IMR-90 (cell line): ENCODE results near the gene KLK14. TPM values are rescaled to one million over a fixed set of nuclear protein-coding genes. Genes with fewer than 3 reads are reported as not detected.

Experiments
- ATAC-seq: fragments of 200-7000 bp; cut with Tn5 transposase; 2 replicates; pipeline ENCODE4 v1.9.1; 2020; ENCODE audit warnings: low read depth, mild to moderate bottlenecking, moderate library complexity
- BruUV-seq: library from RNA; stranded (reverse); fragments of 400-500 nt; replicated peaks from 2 replicates; lab custom pipeline; 2021; lab: Mats Ljungman, UMichigan
- CTCF ChIA-PET: fragments of 300-600 bp; formaldehyde crosslinking; extraction: SDS; loops from one replicate; lab custom pipeline; 2021; ENCODE audit warnings: antibody characterized with exemption; lab: Yijun Ruan, JAX
- POLR2A ChIA-PET: fragments of 300-600 bp; sonication (Branson Sonifier 250); formaldehyde crosslinking; loops from one replicate; lab custom pipeline; 2022; ENCODE audit warnings: antibody characterized with exemption; ENCODE audit not compliant: unreplicated experiment; lab: Charles Lee
- DNase-seq: peaks from one replicate; pipeline ENCODE4 v3.0.0; 2013
- H2AFZ ChIP-seq: replicated peaks from 2 replicates; pipeline ENCODE3; 2013; ENCODE audit warnings: low read length, mild to moderate bottlenecking; ENCODE audit not compliant: poor library complexity
- H2AK5ac ChIP-seq: 2 replicates; pipeline ENCODE4 v1.6.1; 2013; ENCODE audit warnings: low read depth, low read length, inconsistent platforms
- H2AK9ac ChIP-seq: replicated peaks from 2 replicates; pipeline ENCODE3; 2013; ENCODE audit warnings: mild to moderate bottlenecking, low read depth, low read length, moderate library complexity; ENCODE audit not compliant: poor library complexity
- H2BK120ac ChIP-seq: 2 replicates; pipeline ENCODE4 v1.6.1; 2013; ENCODE audit warnings: low read depth, low read length, inconsistent platforms
- H2BK15ac ChIP-seq: 3 replicates; pipeline ENCODE4 v1.6.1; 2013; ENCODE audit warnings: low read depth, low read length, inconsistent platforms
- H2BK20ac ChIP-seq: 2 replicates; pipeline ENCODE4 v1.6.1; 2013; ENCODE audit warnings: low read depth, mild to moderate bottlenecking, inconsistent platforms, low read length, moderate library complexity
- H2BK5ac ChIP-seq: 2 replicates; pipeline ENCODE4 v1.6.1; 2013; ENCODE audit warnings: mild to moderate bottlenecking, low read depth, low read length, inconsistent platforms; ENCODE audit not compliant: poor library complexity, severe bottlenecking
- H3K14ac ChIP-seq: replicated peaks from 2 replicates; pipeline ENCODE4 v1.6.1; 2013; ENCODE audit warnings: low read depth, low read length, inconsistent platforms
- H3K18ac ChIP-seq: 2 replicates; pipeline ENCODE4 v1.6.1; 2013; ENCODE audit warnings: low read depth, low read length, control low read depth
- H3K23ac ChIP-seq: 2 replicates; pipeline ENCODE4 v1.6.1; 2013; ENCODE audit warnings: low read depth, low read length, inconsistent platforms
- H3K27ac ChIP-seq: 2 replicates; pipeline ENCODE4 v1.5.1; 2013; ENCODE audit warnings: mild to moderate bottlenecking, control low read depth, low read length; ENCODE audit not compliant: insufficient read depth
- H3K27me3 ChIP-seq: 2 replicates; pipeline ENCODE4 v1.6.1; 2013; ENCODE audit warnings: low read length; ENCODE audit not compliant: control insufficient read depth, insufficient read depth
- H3K36me3 ChIP-seq: 2 replicates; pipeline ENCODE4 v1.6.1; 2013; ENCODE audit warnings: low read length, mixed read lengths; ENCODE audit not compliant: control insufficient read depth, insufficient read depth
- H3K4ac ChIP-seq: 2 replicates; pipeline ENCODE4 v1.6.1; 2013; ENCODE audit warnings: low read depth, low read length, inconsistent platforms
- H3K4me1 ChIP-seq: 2 replicates; pipeline ENCODE4 v1.6.1; 2013; ENCODE audit warnings: low read length, mixed read lengths; ENCODE audit not compliant: control insufficient read depth, insufficient read depth
- H3K4me2 ChIP-seq: 2 replicates; pipeline ENCODE4 v1.6.1; 2013; ENCODE audit warnings: low read depth, mild to moderate bottlenecking, control low read depth, low read length, moderate library complexity
- H3K4me3 ChIP-seq: 2 replicates; pipeline ENCODE4 v1.5.1; 2013; ENCODE audit warnings: low read depth, mild to moderate bottlenecking, control low read depth, low read length, moderate library complexity; ENCODE audit not compliant: insufficient read depth
- H3K56ac ChIP-seq: 2 replicates; pipeline ENCODE4 v1.6.1; 2013; ENCODE audit warnings: low read length, inconsistent platforms; ENCODE audit not compliant: insufficient read depth; ENCODE audit errors: extremely low read depth
- H3K79me1 ChIP-seq, 2 experiments: 2 replicates each; pipeline ENCODE4 v1.6.1; 2013; ENCODE audit warnings: low read length in 2 of 2, inconsistent platforms in 1 of 2, low read depth in 1 of 2
- H3K9ac ChIP-seq: 2 replicates; pipeline ENCODE4 v1.6.1; 2013; ENCODE audit warnings: low read depth, low read length, control low read depth
- H3K9me1 ChIP-seq: 2 replicates; pipeline ENCODE4 v1.6.1; 2013; ENCODE audit warnings: low read length, inconsistent platforms; ENCODE audit not compliant: insufficient read depth
- H3K9me3 ChIP-seq: 2 replicates; pipeline ENCODE4 v1.6.1; 2013; ENCODE audit warnings: low read length; ENCODE audit not compliant: control insufficient read depth, insufficient read depth
- H4K20me1 ChIP-seq: 2 replicates; pipeline ENCODE4 v1.6.1; 2013; ENCODE audit warnings: low read length, inconsistent platforms; ENCODE audit not compliant: insufficient read depth
- H4K5ac ChIP-seq: 2 replicates; pipeline ENCODE4 v1.6.1; 2013; ENCODE audit warnings: mild to moderate bottlenecking, low read depth, low read length, control low read depth
- H4K8ac ChIP-seq, 2 experiments: 2 replicates each; pipeline ENCODE4 v1.6.1; 2013; ENCODE audit warnings: low read depth in 2 of 2, low read length in 2 of 2, control low read depth in 1 of 2, inconsistent platforms in 1 of 2
- H4K91ac ChIP-seq: 2 replicates; pipeline ENCODE4 v1.6.1; 2013; ENCODE audit warnings: low read depth, low read length, inconsistent platforms; ENCODE audit not compliant: insufficient read depth
- BHLHE40 ChIP-seq: fragments of 150-350 bp; IDR thresholded peaks from 2 replicates; pipeline ENCODE4 v1.6.1; 2016; ENCODE audit warnings: mild to moderate bottlenecking, low read depth, low read length
- CEBPB ChIP-seq: IDR thresholded peaks from 2 replicates; pipeline ENCODE4 v1.6.1; 2012; ENCODE audit warnings: low read depth, low read length, improper control_type of control experiment
- CHD1 ChIP-seq: IDR thresholded peaks from 2 replicates; pipeline ENCODE4 v1.6.1; 2012; ENCODE audit warnings: low read depth, low read length, improper control_type of control experiment
- ELK1 ChIP-seq: fragments of 150-350 bp; IDR thresholded peaks from 2 replicates; pipeline ENCODE4 v1.6.1; 2016; ENCODE audit warnings: low read depth, mild to moderate bottlenecking, low read length, moderate library complexity, borderline replicate concordance
- FOS ChIP-seq: fragments of 150-350 bp; IDR thresholded peaks from 2 replicates; pipeline ENCODE4 v1.6.1; 2016; ENCODE audit warnings: low read depth, low read length
- MAFK ChIP-seq: IDR thresholded peaks from 2 replicates; pipeline ENCODE4 v1.6.1; 2012; ENCODE audit warnings: low read depth, low read length, improper control_type of control experiment
- NFE2L2 ChIP-seq: fragments of 150-350 bp; IDR thresholded peaks from 2 replicates; pipeline ENCODE4 v1.6.1; 2016; ENCODE audit warnings: low read depth, mild to moderate bottlenecking, low read length
- USF2 ChIP-seq: fragments of 150-350 bp; IDR thresholded peaks from 2 replicates; pipeline ENCODE4 v1.6.1; 2017; ENCODE audit warnings: mild to moderate bottlenecking, antibody characterized with exemption, low read length, low read depth
- WGBS, 2 experiments: methylation state at CpG; one replicate each; pipeline versions ENCODE4 v1.1.5 to v1.1.7; 2013; ENCODE audit warnings: missing lambda C conversion rate in 2 of 2; ENCODE audit not compliant: insufficient read length in 1 of 2; ENCODE audit errors: extremely low coverage in 2 of 2; 5-methylcytosine and 5-hydroxymethylcytosine counted together
- dilution Hi-C: fragments of 300-500 bp; cut with HindIII; formaldehyde crosslinking; loops from one replicate; pipeline ENCODE4 v1.14.3; 2018; ENCODE audit warnings: low sequenced_read_pairs; ENCODE audit not compliant: unreplicated experiment
- in situ Hi-C: fragments of 300-500 bp; cut with MboI; formaldehyde crosslinking; loops from 3 replicates; pipeline ENCODE4 v1.14.3; 2019; ENCODE audit warnings: low sequenced_read_pairs, inconsistent platforms, mixed read lengths
- intact Hi-C: fragments of 100-400 bp; cut with micrococcal nuclease; formaldehyde crosslinking; loops from 2 replicates; pipeline ENCODE4 v1.10.0; 2022
- polyA plus RNA-seq, 3 experiments: library from polyadenylated mRNA; depleted of rRNA; stranded (reverse); fragments of >200 nt; gene quantifications; 2 replicates each; pipeline ENCODE4 v1.2.3, GENCODE V29; 2012; ENCODE audit warnings: low replicate concordance in 1 of 3
- total RNA-seq: library from RNA; depleted of rRNA; stranded (reverse); fragments of >200 nt; gene quantifications from 2 replicates; pipeline ENCODE4 v1.2.3, GENCODE V29; 2012

The KLK14 gene
- total and polyA plus RNA-seq, 2 of the 4 experiments (the other 2 are of a cell fraction), result not detected

- no peak overlapping the region for H3K56ac ChIP-seq
- H3K27me3 ChIP-seq, result no peaks in the 10 kb centered on the region; the same call in 1 of the 2 replicates
- intact Hi-C loops, result no loop called here
- no peaks in the 10 kb centered on the region for H3K9me3 ChIP-seq
- no peak overlapping the region for H2BK5ac ChIP-seq
- BruUV-seq, result no TSS peak
- DNase-seq (peak; percentile 47), ATAC-seq (no peak; the same call in 1 of the 2 replicates)
- WGBS, 2 experiments, result 50% methylated on average over 2 of the region's 4 CpGs; no CpG with 5 or more reads in 1 of the 2 experiments
- no peak overlapping the region for H3K4me3 ChIP-seq
- no peak overlapping the region for H2AK9ac ChIP-seq
- H2BK120ac ChIP-seq, result no peak overlapping the region
- H3K79me1 ChIP-seq, result no peaks in the 10 kb centered on the region
- no peaks in the 10 kb centered on the region for H4K20me1 ChIP-seq
- no peak overlapping the region for H3K23ac ChIP-seq
- H2BK15ac ChIP-seq, result no peak overlapping the region
- H3K18ac ChIP-seq, result no peak overlapping the region
- no peak for TF ChIP-seq NFE2L2
- no peak for TF ChIP-seq FOS
- no peak for TF ChIP-seq CHD1
- TF ChIP-seq BHLHE40, result no peak
- no peak for TF ChIP-seq USF2
- peak; percentile 25; the same call in 1 of the 2 replicates for TF ChIP-seq CEBPB
- no peak for TF ChIP-seq MAFK
- TF ChIP-seq ELK1, result no peak
- dilution Hi-C loops, result no loop called here
- no peak overlapping the region for H4K5ac ChIP-seq
- H4K91ac ChIP-seq, result no peak overlapping the region
- CTCF ChIA-PET, result interaction anchor here (1.0 kb wide), 1 partner anchor 19 kb away, joined by 3 read pairs; no protein-coding TSS in a partner anchor
- POLR2A ChIA-PET, result no interaction called here
- H3K36me3 ChIP-seq, result no peaks in the 10 kb centered on the region
- H3K27ac ChIP-seq, result no peak overlapping the region
- H2AFZ ChIP-seq, result no peak overlapping the region
- no peak overlapping the region for H3K14ac ChIP-seq
- H3K9ac ChIP-seq, result no peak overlapping the region
- in situ Hi-C loops, result no loop called here
- H4K8ac ChIP-seq, result peak overlapping the region in 1 of 2 experiments; percentile 10; a peak in 1 of 4 replicates
- no peak overlapping the region for H3K4ac ChIP-seq
- no peak overlapping the region for H2BK20ac ChIP-seq
- H3K4me2 ChIP-seq, result no peak overlapping the region
- no peak overlapping the region for H2AK5ac ChIP-seq
- H3K4me1 ChIP-seq, result 0 out of 2 replicates have a peak, but pooled peaks cover 2% of the 10 kb centered on the region
- peaks cover 4% of the 10 kb centered on the region; the same call in 1 of the 2 replicates for H3K9me1 ChIP-seq
These were observed 45.1 kb upstream of the KLK14 start for GRCh38 chr19:51127755-51128154.
